Measurements from ENCODE around the gene RBM12. TPM values are rescaled to one million over a fixed set of nuclear protein-coding genes. Genes with fewer than 3 reads are reported as not detected.

RBM12 gene
- total and polyA plus RNA-seq, 2 of the 4 experiments (the other 2 are of a cell fraction) = 44.7 to 65.8 TPM

GRCh38 chr20:35711588-35712209, 47.0 kb upstream of the RBM12 start:
- Histone ChIP-seq H3K23ac (ENCODE audit: low read depth, low read length) (no peak overlapping the region), H3K4me1 (ENCODE audit: control insufficient read depth, insufficient read depth, low read length) (no peaks in the 10 kb centered on the region), H2AK9ac (replicated peaks; ENCODE audit: low read depth, low read length, poor library complexity) (no peak overlapping the region), H2BK120ac (ENCODE audit: low read depth, low read length) (no peak overlapping the region), H3K56ac (ENCODE audit: extremely low read depth, insufficient read depth, low read length) (no peak overlapping the region), H3K36me3 (ENCODE audit: control insufficient read depth, insufficient read depth, low read length) (peaks cover 69% of the 10 kb centered on the region), H4K20me1 (ENCODE audit: insufficient read depth, low read length) (peaks cover 79% of the 10 kb centered on the region), H3K4me2 (ENCODE audit: low read depth, low read length) (no peak overlapping the region), H2BK15ac (ENCODE audit: low read depth, low read length) (no peak overlapping the region), H3K27ac (ENCODE audit: insufficient read depth, low read length) (no peak overlapping the region), H2BK20ac (ENCODE audit: low read depth, low read length) (no peak overlapping the region), H3K27me3 (ENCODE audit: control insufficient read depth, insufficient read depth, low read length) (no peaks in the 10 kb centered on the region), H4K8ac (ENCODE audit: low read depth in 2 of 2, low read length in 2 of 2) (no peak overlapping the region), H3K18ac (ENCODE audit: low read depth, low read length) (no peak overlapping the region), H3K4ac (ENCODE audit: low read depth, low read length) (no peak overlapping the region), H3K9me3 (ENCODE audit: control insufficient read depth, insufficient read depth, low read length) (no peaks in the 10 kb centered on the region), H3K14ac (replicated peaks; ENCODE audit: low read depth, low read length) (no peak overlapping the region), H4K91ac (ENCODE audit: insufficient read depth, low read depth, low read length) (no peak overlapping the region), H3K79me1 (ENCODE audit: low read depth in 1 of 2, low read length in 2 of 2) (peaks cover 17 to 50% of the 10 kb centered on the region in 2 experiments), H2AFZ (replicated peaks; ENCODE audit: low read length, poor library complexity) (no peak overlapping the region), H2AK5ac (ENCODE audit: low read depth, low read length) (no peak overlapping the region), H3K9me1 (ENCODE audit: insufficient read depth, low read length) (no peaks in the 10 kb centered on the region), H4K5ac (ENCODE audit: low read depth, low read length) (no peak overlapping the region), H3K9ac (ENCODE audit: low read depth, low read length) (no peak overlapping the region), H3K4me3 (ENCODE audit: insufficient read depth, low read depth, low read length) (no peak overlapping the region), H2BK5ac (ENCODE audit: low read depth, low read length, poor library complexity, severe bottlenecking) (no peak overlapping the region)
- no peak for ATAC-seq (ENCODE audit: low read depth)
- no CpG with 5 or more reads among the region's 6 CpGs for WGBS, 2 experiments (ENCODE audit: extremely low coverage in 2 of 2, insufficient read length in 1 of 2)
- TF ChIP-seq RCOR1 (IDR thresholded peaks at IDR 0.05; ENCODE audit: insufficient replicate concordance, low read length) (no peak), RFX5 (IDR thresholded peaks at IDR 0.05; ENCODE audit: low read depth, low read length) (no peak), CTCF (conservative IDR thresholded peaks at IDR 0.05; ENCODE audit: low read depth, low read length) (no peak), SMC3 (IDR thresholded peaks at IDR 0.05; ENCODE audit: low read depth, low read length) (no peak), ELK1 (IDR thresholded peaks at IDR 0.05; ENCODE audit: borderline replicate concordance, low read depth, low read length) (no peak), FOS (IDR thresholded peaks at IDR 0.05; ENCODE audit: low read depth, low read length) (no peak), MAFK (IDR thresholded peaks at IDR 0.05; ENCODE audit: low read depth, low read length) (no peak), MXI1 (IDR thresholded peaks at IDR 0.05; ENCODE audit: borderline replicate concordance, low read depth, low read length) (no peak), USF2 (IDR thresholded peaks at IDR 0.05; ENCODE audit: low read depth, low read length) (no peak)
- no peak for DNase-seq
- BruUV-seq (replicated peaks) = no TSS peak
- in situ Hi-C loops (cut with MboI; ENCODE audit: low sequenced_read_pairs) (no loop called here), dilution Hi-C loops (cut with HindIII; ENCODE audit: low sequenced_read_pairs, unreplicated experiment) (no loop called here), intact Hi-C loops (cut with micrococcal nuclease) (no loop called here)
- ChIA-PET CTCF (interaction anchor here (1.1 kb wide), 1 partner anchor 10 kb away, joined by 3 read pairs; no protein-coding TSS in a partner anchor), POLR2A (ENCODE audit: unreplicated experiment) (no interaction called here)

Data from IMR-90 (cell line).